ENCODE results near the gene IMPA2.
"Not testable (repeated sequence)": the region's sequence is repeated elsewhere in the genome, so short reads cannot be mapped to it uniquely, and the experiment has no call there.

Gene IMPA2

DNA sequence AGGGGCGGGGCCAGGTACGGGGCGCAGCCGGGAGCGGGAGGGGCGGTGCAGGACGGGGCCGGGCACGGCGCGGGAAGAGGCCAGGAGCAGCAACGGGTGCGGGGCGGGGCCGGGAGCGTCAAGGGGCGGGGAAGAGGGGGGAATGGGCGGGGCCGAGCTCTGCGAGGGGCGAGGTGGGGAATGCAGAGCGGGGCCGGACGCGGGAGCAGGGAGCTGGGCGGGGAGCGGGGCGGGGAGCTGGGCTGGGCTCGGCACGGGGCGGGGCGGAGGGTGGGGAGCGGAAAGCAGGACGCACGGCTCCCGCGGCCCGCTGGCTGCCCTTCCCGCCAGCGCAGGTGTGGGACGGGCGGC lies at the start of gene IMPA2:
IMPA2 (plus strand) TSS at position 316 of the 351 bp plus-strand sequence. CDS start 163 bp downstream, outside the sequence.
- no peak for DNase-seq (ENCODE audit: low spot score)

DNA sequence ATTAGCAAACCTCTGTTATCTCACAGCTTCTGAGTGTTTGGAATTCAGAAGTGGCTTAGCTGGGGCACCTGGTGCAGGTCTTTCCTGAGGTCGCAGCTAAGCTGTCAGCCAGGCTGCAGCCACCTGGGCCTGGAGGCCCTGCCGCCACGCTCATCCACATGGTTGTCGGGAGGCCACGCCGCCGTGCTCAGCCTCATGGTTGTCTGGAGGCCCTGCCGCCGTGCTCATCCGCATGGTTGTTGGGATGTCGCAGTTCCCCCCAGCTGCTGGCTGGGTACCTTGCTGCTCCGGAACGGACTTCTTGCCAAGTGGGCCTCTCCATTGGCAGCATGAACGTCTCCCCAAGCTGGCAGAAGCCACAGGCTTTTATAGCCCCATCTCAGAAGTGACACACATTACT lies 48.9 kb upstream of the IMPA2 start:
- DNase-seq (ENCODE audit: low spot score), result no peak

DNA sequence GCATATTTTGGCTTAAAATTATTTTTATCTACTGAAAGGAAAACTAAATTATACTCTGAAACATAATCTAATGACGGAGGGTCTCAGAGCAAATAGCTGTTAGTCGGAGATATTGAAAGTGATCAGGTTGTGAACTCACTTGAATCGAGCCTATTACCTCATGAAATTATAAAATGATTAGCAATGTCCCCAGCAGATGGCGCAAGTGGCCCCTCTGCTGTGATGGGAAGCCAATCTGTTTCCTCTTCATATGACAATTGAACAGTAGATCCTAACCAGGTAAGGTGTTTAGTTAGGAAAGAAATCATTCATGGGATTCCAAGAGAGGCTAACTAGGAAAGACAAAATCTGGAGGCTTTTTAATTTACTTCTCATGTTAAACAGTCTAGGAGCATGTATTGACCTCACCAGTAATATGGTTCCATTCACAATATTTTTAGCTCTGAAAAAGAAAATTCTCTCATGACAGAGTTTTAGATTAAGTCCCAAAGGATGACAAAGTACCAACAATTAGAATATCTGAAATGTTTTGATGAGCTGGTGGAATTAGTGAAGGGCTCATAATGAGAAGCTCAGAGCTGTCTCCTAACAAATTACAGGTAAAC lies 43.3 kb upstream of the IMPA2 start:
- peak; percentile 77 for DNase-seq (ENCODE audit: low spot score)

DNA sequence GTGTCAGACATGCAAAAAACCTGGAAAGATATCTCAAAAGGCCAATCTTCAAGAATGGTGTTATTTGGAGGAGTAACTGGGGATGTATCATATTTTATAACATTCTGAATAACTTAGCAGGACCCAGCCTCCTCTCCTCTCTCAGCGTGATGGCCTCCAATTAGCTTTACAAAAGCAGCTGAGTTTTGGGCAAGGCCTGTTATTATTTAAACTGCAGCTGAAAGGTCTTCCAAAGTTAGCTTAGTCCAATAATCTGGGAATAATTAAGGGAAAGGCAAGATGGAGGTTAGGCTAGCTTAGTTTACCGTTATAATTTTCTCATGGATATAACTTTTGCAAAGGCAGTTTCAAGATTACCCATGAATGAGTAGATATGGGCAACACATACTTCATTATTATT lies 40.4 kb upstream of the IMPA2 start:
- no peak for DNase-seq (ENCODE audit: low spot score)

DNA sequence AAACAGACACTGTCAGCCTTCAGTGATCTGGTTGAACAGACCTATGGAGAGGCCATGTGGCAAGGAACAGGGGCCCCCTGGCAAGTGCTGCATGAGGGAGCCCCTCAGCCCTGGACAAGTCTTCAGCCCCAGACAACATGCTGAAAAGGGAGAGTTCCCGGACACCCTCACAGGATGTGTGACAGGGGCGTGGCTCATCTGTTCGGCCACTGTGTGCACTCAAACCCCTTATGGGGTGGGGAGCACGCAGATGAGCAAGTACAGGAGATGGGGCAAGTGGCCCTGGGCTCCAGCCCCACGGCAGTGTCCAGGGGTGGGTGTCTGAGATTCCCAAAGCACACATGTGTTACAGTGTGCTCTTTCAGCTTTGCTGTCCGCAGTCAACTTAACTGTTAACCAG lies 37.8 kb upstream of the IMPA2 start:
- no peak for DNase-seq (ENCODE audit: low spot score)

DNA sequence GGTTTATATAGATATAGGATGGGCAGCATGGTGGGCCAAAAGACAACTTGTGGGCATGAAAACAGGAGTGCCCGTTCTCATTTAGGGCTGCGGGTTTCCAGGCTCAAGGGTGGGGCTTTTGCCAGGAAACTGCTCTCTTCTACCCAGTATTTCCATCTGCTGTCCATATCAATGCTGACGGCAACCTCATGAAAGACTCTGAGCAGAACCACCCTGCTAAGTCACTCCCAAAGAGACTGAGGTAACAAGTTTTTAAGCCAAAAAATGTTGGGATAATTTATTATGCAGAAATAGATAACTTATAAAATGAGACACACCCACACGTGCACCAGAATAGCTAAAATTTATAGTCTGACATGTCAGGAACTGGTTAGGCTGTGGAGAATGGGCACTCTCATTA lies 37.1 kb upstream of the IMPA2 start:
- no peak for DNase-seq (ENCODE audit: low spot score)

DNA sequence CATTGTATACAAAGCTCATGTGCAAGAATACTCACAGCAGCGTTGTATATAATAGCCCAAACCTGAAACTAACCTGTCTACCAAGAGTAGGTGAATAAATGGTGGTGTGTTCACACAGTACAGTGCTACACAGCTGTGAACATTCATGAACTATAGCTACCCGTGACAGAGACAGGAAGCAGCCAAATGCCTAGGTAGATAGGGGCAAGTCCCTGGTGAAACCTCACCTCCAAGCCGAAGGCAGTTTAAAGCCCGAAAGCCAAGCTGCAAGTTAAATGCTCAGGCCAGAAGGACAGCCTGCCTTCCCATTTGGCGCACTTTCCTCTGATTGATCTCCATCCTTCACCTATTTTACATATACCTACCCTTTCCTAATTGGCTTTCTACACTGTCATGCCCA lies 36.5 kb upstream of the IMPA2 start:
- no peak for DNase-seq (ENCODE audit: low spot score)

DNA sequence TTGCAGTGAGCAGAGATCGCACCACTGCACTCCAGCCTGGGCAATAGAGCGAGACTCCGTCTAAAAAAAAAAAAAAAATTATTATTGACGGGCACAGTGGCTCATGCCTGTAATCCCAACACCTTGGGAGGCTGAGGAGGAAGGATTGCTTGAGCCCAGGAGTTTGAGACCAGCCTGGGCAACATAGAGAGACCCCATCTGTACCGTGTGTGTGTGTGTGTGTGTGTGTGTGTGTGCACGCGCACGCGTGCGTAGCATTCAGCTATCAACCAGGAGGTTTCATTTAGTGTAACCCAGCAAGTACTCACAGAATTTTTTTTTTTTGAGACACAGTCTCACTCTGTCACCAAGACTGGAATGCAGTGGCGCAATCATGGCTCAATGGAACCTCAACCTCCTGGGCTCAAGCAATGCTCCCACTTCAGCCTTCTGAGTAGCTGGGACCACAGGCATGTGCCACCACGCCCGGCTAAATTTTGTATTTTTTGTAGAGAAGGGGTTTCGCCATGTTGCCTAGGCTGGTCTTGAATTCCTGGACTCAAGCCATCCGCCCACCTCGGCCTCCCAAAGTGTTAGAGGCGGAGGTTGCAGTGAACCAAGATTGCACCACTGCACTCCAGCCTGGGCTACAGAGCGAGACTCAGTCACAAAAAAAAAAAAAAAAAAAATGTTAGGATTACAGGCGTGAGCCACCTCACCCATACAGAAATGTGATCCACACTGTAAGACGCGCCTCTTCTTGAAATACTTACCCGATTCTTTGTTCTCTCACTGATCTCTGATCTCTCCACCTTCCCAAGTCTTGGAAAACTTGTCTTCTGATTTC lies 35.3 kb upstream of the IMPA2 start:
- not testable (repeated sequence) for DNase-seq (ENCODE audit: low spot score)

DNA sequence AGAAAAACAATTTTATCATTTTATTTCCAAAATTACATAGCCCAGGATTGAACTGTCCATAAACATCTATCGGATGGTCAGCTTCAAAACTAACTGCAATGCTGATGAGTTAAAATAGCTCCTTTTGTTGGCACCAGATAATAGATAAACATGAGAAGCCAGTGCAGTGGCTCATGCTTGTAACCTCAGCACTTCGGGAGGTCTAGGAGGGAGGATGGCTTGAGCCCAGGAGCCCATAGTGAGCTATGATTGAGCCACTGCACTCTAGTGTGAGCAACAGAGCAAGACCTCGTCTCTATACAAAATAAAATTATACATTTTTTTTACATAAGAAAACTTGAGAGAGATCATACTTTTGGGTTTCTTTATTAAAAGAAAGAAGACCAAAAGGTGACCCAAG lies 34.6 kb upstream of the IMPA2 start:
- DNase-seq (ENCODE audit: low spot score), result no peak

DNA sequence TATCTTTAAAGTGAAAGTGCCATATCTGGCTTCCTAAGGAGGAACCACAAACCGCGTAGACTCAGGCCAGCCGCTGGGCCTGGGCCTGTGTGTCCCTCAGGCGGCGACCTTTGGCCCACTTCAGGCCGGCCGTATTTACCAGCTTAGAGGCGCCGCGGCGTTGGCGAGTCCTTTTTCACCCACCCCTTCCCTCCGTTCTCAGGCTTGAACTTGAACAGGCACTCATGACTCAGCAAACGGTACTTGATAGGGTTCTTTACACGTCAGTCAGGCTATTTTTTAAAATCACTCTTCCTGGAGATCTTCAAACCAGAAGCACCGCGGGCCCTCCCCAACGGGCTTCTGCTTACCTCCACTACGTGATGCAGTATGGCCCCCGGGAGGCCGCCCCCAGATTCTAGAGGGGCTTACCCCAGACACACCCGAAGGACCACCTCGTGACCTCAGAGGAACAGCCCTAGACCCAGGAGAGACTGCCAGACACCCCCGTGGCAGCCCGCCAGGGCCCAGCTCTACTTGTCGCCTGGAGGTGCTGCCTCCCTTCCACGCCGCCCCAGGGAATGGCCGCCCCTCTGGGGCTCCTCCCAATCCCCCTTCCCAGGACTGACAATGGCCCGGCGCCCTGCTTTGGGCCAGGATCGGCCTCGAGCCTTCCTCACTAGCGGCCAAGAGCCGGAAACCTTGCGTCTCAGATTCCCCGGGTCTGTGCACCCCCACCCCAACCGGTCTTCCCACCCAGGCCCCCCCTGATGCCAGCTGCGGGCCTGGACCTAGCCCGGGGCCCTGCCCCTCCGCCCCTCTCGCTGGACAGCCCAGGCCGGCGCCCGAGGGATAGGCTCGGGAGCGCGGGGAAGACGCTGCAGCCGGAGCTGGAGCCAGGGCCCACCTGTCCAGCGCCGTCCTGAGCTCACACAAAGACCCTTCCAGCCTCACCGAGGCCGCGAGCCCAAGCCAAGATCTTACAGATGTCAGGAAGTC lies 33.8 kb upstream of the IMPA2 start:
- peak; percentile 82 for DNase-seq (ENCODE audit: low spot score)

DNA sequence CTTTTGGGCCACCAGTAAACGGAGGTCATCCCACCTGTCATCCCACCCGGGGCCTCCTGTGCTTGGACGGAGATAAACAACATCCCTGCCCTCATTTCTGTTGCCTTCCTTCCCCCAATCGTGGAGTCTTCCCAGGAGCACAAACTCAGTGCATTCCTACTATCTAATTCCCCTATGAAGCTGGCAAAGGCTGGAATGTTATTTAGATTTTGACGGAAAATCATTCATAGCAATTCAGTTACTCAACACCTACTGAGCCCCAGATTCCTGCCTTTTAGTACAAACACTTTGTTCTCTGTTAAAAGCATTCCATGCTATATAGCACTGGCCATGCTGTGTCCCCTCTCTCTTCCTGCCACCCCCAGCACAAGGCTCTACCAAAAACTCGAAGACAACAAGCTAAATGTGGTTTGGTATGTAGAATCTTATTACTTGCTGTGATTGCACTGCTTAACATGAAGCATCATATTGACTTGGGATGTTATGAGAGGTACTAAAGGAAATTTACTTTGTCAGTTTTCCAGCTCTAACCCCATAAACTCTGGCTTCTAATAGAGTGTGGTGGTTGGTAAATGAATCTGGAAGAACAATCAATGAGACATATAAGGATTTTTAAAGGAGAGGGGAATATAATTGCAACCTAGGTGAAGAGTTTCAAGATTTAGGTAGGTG lies 32.3 kb upstream of the IMPA2 start:
- no peak for DNase-seq (ENCODE audit: low spot score)

DNA sequence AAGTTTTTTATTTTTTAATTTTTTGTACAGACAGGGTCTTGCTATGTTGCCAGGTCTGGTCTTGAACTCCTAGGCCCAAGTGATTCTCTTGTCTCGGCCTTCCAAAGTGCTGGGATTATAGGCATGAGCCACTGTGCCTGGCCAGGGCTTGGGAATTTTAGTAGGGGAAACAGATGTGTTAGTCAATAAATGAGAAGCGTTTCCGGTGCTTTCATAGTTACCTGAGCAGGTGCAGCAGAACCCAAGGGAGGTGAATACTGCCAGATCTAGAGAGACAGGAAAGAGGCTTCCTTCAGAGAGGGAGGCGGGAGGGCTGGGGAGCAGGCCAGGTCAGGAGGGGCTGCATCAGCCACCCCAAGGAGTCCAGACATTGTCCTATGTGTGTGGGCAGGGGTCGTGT lies 30.5 kb upstream of the IMPA2 start:
- DNase-seq (ENCODE audit: low spot score), result no peak

DNA sequence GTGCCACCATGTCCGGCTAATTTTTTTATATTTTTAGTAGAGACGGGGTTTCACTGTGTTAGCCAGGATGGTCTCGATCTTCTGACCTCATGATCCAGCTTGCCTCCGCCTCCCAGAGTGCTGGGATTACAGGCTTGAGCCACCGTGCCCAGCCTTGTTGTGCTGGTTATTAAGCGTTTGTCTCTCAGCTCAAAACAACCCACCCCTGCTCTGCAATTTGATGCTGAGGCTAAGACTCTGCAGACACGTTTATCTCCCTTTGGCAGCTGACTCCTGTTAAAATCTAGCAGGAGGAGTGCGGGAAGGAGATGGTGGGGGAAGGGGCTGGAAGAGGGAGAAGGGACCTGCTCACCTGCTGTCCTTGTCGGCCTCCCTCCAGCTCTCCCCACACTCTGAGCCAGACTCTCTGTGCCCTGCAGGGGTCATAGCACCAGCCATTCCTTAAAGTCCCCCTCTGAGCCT lies 29.9 kb upstream of the IMPA2 start:
- no peak for DNase-seq (ENCODE audit: low spot score)

DNA sequence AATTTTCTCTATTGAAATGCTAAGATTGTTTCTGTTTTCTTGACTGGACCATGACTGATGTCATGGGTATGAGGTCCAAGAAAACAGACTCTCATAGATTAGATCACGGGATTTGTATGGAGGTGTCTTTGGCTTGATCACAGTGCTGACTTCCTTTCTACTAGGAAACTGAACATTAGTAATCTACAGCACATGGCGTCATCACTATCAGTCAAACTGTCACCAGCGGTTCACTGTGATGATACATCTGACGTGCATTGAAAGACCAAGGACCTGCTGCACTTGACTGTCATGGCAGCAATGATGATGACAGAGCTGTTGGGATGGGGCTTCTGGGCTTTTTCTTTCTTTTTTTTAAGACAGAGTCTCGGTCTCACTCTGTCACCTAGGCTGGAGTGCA lies 28.2 kb upstream of the IMPA2 start:
- DNase-seq (ENCODE audit: low spot score), result no peak

DNA sequence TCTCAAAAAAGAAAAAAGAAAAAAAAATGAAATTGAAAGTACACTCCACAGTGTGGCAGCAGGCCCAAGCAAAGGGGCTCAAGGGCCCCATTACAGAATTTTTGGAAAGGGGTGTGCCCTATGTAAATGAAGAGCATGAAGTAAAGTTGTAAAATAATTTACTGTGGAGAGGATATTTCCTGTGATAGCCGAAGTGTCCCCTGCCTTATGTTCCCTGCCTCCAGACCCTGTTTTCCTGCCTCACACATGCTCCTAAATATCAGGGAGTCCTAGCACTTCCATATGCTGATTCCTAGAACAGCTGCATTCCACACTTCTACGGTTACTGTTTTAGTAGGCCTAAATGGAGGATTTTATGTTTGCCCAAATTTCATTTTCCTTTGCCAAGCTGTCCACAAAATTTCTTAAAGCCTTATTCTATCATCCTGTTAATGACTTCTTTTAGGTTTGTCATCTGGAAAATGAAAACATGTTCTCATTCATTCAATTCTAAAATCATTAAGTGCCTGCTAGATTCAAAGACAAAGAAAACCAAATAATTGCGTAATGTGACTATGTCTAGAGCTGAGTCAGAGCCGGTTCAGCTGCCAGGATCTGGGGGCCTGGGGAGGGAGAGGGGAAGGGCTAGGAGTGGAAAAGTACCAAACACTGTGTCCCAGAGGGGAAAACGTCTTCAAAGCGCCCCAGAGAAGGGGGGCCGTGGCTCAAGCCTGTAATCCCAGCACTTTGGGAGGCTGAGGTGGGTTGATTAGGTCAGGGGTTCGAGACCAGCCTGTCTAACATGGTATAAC lies 25.9 kb upstream of the IMPA2 start:
- DNase-seq (ENCODE audit: low spot score), result peak; percentile 69

DNA sequence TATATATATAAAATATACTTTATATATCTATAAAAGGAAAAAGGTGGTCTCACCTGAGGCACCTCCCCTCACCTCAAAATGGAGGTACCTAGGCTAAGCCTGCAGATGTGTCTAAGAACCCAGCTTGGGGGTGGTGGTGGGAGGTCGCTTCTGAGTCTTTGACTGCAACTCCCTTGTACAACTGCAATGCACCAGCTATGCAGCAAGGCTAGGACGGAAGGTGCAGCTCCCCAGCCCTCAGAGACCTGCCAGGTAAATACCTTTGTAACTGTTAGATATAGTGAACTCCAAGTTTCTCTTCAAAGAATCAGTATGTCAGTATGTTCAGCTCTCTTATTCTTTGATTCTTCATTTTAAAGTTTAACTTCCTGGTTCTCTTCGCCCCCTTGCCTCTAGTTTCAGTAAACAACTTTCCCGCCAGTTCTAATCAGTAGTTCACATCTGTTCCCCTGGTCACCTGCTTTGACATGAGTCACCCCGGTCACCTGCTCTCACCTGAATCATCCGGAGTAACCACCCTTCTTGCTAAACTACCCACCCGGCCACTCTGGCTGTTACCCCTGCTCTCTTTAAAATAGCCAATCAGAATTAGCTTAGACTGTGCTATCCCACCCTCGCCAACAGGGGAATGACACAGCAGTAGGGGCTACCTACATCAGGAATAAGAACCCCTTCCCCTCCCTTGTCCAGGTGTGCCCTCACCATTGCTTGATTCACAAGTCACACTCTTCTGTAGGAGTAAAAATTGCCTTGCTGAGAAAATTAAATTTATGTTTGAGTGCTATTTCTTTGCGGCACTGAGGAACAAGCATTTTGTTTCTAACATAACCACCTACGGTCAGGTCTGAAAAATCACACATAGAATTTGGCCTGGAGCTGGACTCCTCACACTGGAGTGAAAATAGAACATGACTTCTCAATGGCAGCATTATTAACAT lies 24.7 kb upstream of the IMPA2 start:
- DNase-seq (ENCODE audit: low spot score), result no peak

DNA sequence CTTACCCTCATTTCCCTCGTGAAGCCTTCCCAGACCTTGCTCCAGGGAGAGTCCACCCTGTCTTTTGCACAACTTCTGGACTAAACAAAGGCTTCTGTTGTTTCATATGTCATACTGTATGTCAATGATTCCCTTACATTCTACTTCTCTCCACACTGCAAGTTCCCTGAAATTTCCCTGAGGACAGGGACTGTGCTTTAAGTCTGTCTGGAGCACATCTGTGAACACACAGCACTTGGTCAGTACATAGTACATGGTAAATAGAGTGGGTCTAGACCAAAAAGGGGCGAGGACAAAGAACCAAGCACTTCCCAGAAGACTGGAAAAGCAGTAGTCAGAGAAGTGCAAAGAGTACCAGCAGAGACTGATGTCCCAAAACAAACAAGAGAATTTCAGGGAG lies 23.7 kb upstream of the IMPA2 start:
- DNase-seq (ENCODE audit: low spot score), result no peak

DNA sequence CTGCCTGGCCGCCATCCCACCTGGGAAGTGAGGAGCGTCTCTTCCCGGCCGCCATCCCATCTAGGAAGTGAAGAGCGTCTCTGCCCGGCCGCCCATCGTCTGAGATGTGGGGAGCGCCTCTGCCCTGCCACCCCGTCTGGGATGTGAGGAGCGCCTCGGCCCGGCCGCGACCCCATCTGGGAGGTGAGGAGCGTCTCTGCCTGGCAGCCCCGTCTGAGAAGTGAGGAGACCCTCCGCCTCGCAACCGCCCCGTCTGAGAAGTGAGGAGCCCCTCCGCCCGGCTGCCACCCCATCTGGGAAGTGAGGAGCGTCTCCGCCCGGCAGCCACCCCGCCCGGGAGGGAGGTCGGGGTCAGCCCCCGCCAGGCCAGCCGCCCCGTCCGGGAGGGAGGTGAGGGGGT lies 21.7 kb upstream of the IMPA2 start:
- DNase-seq (ENCODE audit: low spot score), result not testable (repeated sequence)

DNA sequence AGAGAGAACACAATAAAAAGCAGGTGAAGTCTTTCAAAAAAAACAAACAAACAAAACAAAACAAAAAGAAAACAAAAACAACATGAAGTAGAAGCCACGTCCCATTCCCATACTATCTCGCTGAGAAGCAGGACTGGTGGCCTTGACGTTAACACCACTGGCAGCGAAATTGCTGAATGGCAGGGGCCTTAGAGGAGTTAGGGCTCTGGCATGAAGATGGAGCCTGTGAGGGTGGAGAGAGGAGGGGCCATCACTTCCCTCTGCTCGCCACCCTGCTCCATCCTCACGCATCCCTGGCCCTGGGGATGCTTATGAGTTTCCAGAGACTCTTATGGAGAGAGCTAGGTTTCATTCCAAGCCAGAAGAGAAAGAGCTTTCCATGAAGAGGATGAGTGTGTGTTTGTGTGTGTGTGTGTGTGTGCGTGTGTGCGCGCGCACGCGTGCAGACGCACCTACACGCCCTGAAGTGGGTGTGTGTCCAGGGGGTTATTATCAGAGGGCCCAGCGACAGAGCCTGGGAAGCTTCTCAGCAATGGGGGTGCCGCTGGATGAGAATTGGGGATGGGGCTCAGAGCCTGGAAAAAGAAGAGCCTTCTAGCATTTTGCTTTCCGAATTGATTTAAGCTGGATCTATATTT lies 20.4 kb upstream of the IMPA2 start:
- DNase-seq (ENCODE audit: low spot score), result no peak

DNA sequence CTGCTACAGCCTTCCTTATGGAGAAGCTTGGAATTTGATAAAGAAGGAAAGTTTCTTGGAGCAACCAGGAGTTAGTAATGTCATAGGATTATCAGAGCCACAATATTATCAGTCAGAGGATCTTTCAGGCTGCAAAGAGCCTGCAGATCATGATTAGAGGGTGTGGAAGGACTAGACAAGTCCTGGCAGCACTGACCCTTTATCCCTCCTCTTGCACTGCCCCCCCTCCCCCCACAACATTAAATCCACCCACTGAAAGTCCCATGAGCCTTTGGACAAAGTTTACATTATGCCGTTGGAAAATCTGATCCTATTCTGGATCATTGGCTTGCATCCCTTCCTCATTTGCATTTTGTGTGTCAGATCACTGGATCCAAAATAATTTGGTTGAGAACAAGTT lies 18.7 kb upstream of the IMPA2 start:
- DNase-seq (ENCODE audit: low spot score), result no peak

Data from AG08395 (cell line).